HG03066 (cell line): ENCODE data around the gene FKBP9.
"Not testable (repeated sequence)": the region's sequence is repeated elsewhere in the genome, so short reads cannot be mapped to it uniquely, and the experiment has no call there.

Experiments
- ATAC-seq: cut with Tn5 transposase; IDR thresholded peaks from one replicate; pipeline ENCODE4 v1.9.1; 2021; ENCODE audit warnings: low read depth; ENCODE audit not compliant: unreplicated experiment

The FKBP9 gene

DNA sequence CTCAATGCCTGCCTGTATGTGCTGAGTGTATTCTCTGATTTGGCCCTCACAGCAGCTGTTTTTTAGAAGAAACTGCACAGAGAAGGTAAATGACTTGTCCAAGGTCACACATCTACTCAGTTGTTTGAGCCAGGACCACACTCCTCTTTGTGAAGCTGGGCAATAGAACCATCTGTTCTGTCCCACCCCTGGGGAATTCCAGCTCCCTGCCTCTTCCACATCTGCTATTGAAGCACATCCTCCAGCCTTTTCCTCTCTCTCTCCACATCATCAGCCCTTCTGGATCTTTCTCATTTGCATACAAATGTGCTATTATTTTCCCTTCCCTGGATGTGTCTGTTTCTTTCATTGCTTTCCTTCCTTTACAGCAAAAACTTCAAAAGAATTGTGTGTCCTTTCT, 45.9 kb downstream of the FKBP9 start:
- ATAC-seq: not testable (repeated sequence)

DNA sequence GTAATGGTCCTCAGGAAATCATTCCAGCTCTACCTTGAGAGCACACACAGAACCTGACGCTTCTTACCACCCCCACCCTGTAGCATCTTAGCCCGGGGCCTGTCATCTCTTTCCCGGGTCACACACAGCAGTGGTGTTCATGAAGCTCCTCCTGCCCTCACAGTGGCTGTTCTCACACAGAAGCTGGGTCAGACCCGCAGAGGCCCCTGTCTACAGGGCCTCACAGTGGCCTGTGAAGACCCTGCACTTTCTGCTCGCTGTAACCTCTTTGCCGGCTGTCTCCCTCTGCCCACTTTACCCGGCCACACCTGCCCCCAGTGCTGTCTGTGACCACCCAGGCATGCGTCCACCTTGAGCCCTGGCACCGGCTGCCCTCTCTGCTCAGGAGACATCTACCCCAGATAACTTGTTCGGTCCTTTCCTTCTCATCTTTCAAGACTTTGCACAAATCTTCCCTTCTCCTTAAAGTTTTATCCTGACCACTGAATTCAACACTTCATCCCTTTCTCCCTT, 46.9 kb downstream of the FKBP9 start:
- ATAC-seq: not testable (repeated sequence)

DNA sequence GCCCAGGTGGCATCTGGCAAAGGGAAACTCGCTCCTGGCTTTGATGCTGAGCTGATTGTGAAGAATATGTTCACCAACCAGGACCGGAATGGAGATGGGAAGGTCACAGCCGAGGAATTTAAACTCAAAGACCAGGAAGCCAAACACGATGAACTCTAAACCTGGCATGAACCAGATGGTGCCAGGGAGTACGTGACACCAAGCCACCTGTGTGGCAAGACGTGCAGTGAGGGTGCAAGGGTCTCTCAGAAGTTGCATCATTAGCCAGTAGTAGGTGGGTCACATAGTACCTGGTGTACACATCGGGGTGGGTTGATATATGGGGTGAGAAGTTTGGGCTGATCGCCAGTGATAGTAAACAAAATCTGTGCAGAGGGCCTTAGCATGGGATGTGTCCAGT, 48.0 kb downstream of the FKBP9 start:
- not testable (repeated sequence) for ATAC-seq

- not testable (repeated sequence) for ATAC-seq
These were observed 48.5 kb downstream of the FKBP9 start for GRCh38 chr7:33005690-33006089.

DNA sequence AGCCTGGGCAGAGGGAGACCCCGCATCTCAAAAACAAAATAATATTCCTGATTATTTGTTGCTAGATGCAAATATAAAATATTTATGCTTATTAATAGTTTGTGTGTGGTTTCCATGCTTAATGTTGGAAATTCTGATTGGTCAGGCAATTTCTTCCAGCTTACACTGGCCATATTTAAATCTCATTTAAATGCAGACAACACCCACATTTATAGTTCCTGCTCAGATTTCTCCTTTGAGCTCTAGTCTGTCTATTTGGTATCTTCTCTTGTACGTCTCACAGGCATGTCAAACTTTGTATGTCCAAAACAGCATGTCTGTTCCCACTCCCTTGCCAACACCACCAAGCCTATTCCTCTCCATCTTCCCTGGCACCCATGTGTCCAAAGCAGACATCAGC, 52.5 kb downstream of the FKBP9 start:
- no peak for ATAC-seq

DNA sequence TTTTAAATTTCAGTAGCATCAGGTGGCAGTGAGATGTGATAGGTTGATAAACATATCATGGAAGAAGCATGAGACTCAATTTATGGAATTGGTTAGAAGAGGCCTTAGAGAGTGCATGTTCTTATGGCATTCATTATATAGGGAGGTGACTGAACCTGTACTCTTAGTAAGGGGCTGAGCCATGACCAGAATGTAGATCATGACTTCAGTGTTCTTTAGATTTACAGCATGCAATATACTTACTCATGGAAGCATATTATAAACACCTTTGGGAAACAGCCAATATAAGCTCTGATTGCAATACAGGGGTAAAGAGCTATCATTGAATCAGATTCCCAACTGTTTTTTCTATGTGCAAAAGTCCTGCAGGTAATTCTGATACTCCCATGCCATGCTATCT, 55.1 kb downstream of the FKBP9 start:
- no peak for ATAC-seq

DNA sequence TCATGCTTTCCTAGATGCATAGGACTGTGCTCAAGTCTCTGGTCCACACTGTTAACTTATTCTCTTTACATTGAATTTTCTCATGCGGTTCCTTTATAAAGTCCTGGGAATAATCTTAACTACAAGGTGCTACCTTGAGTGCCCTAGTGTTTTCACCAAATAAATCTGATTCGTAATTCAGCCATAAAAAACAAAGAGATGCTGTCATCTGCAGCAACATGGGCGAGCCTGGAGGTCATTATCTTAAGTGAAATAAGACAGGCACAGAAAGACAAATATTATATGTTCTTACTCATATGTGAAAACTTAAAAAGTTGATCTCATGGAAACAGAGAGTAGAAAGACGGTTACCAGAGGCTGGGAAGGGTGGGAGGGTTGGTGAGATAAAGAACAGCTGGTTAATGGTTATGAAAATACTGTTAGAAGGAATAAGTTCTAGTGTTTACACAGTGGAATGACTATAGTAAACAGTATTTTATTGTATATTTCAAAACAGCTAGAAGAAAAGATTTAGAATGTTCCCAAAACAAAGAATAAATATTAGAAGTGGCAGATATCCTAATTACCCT, 67.0 kb downstream of the FKBP9 start:
- no peak for ATAC-seq

GRCh38 chr7:33035776-33036175, 78.5 kb downstream of the FKBP9 start:
- no peak for ATAC-seq

GRCh38 chr7:33038639-33039038, 81.4 kb downstream of the FKBP9 start:
- no peak for ATAC-seq

DNA sequence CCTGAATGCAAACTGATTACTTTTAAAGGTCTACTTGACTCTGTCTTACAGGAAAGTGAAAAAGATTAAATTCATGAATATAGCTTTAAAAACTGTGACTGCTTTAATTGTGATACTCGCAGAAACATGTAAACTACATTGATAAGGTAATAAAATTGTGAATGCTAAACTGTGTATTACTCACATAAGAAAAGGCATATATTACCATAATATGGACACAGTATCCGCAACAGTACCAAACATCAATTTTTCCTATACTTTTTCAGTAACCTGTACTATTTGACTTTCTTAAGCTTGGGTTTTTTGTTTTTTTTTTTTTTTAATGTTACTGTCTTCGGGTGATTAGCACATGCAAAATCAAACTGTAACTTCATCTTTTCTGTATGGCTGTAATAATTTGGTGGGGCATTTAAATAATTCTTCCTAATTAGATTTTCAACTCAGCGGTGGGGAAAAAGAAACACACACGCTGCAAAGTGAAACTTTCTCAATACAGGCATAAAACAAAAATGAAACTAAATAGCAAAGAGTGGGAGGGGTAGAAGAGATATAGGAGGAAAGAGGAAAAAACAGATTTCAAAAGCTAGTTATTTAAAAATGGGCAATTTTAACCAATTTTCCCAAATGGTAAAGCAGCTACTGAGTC, 82.1 kb downstream of the FKBP9 start:
- no peak for ATAC-seq

GRCh38 chr7:33039903-33040292, 82.7 kb downstream of the FKBP9 start:
- ATAC-seq: no peak

- ATAC-seq: peak; percentile 93
These were observed 83.7 kb downstream of the FKBP9 start for GRCh38 chr7:33040803-33041516.

- ATAC-seq: no peak
These were observed 84.6 kb downstream of the FKBP9 start for GRCh38 chr7:33041631-33042428.

DNA sequence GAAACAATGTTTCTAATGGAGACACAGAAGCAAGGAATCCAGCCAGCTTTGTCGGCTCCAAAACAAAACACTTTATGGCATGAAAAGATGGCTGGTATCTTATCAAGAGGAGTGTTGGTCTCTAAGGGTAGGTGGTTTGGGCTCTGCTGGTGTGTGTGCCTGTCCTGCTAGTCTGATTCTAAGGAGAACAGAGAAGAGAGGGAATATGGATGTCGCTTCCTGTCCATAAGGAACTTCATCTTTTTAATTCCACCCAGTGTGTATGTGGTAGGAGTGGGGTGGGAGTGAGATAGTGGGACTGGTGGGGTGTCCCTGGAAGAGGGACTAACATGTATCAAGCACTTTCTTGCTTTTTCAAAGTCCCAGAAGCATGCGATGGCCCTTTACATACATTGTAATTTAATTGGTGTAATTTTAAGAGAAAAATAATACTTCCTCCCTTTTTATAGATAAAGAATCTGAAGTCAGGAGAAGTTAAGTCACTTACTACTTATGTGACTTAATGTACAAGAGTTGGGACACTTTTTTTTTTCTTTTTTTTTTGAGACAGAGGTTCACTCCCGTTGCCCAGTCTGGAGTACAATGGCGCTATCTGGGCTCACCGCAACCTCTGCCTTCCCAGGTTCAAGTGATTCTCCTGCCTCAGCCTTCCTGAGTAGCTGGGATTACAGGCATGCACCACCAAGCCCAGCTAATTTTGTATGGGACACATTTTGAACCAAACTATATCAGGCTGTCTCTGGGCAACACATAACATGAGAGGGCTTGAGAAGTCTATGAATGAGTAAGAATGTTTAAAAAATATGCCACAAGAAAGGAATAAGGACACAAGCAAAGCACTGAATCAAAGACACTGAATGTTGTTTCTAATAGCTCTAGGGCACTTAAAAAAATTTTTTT, 86.5 kb downstream of the FKBP9 start:
- no peak for ATAC-seq

DNA sequence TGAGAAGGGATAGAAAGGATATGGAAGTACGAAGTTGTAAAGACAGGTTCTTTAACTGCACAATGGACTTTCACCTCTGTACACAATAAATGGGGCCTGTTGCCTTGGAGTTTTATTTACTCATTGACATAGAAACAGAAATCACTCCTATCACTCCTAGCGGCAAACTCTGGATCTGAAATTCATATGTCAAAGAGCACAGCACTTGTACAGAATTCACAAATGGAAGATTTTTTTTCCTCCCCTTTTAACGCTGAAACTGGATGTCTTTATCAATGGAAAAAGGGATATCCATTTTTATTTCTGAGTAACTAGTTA, 87.1 kb downstream of the FKBP9 start:
- ATAC-seq: no peak

GRCh38 chr7:33044986-33045385, 87.7 kb downstream of the FKBP9 start:
- peak; percentile 35 for ATAC-seq

DNA sequence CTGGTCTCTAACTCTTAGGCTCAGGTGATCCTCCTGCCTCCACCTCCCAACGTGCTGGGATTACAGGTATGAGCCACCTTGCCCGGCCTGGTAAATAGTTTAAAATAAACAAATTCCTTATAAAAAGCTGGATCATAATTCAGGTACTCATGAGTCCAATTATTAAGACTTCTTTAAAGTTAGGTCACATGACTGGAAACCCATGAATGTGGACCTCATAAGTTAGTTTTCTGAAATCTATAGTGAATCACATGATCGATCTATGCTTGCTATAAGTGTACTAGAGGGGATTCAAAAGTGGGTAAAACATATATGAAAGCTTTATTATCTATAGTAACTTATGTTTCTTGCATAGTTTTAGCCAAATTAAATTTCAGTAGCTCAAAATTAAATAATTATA, 91.0 kb downstream of the FKBP9 start:
- no peak for ATAC-seq

DNA sequence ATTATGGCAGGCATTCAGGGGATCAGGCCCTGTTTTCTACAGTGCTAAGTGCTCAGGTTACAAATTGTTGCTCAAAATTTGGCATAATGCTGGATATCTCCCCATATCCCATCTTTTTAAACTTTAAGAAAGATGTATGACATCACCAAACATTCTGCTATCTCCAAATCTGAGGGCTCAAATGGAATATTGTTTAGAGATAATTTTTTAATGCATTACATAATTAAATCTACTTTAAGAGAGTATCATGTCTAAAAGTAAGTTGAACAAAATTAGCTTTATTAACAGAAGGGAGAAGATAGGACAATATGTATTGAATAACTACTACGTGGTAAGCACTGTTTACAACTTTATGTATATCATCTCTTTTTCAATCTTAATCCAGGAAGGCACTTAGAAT, 91.5 kb downstream of the FKBP9 start:
- ATAC-seq: no peak

DNA sequence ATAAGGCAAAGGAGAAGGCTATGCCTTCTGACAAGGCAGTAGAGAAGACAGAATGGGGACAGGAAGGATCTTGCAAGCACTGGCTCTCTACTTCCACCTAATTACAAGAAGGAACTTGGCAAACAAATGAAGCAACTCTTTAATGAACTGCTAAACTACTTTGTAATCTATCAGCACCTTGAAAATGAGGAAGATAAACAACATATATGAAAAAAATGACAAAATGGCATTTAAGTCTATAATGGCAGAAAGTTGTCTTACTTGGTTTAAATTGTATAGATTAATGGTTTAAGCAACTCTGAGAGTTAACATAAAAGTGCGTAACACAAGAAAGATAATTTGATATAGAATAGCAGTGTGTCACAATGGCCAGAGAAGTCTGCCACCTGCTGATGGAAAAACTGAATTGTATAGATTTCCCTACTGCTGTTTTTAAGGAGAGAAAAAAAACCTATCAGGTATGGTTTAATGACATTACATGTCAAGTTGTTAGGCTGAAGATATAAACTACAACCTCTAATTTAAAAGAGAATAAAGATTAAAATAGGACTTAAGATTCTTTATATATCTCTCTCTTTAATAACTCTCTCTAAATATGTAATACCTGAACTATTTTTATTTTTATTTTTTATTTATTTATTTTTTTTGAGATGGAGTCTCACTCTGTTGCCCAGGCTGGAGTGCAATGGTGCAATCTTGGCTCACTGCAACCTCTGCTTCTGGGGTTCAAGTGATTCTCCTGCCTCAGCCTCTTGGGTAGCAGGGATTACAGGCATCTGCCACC, 93.5 kb downstream of the FKBP9 start:
- no peak for ATAC-seq
